Esophagus (tissue), 2 donors: ENCODE data around the gene SLC22A31. TPM values are rescaled to one million over a fixed set of nuclear protein-coding genes. Genes with fewer than 3 reads are reported as not detected.

ENCODE experiments used
- H3K27ac ChIP-seq, 2 donors: one replicate each; pipeline ENCODE4 v1.5.1; 2013; ENCODE audit warnings: low read depth in 2 of 2, mild to moderate bottlenecking in 2 of 2, inconsistent platforms in 1 of 2, low read length in 1 of 2, moderate library complexity in 1 of 2
- H3K27me3 ChIP-seq, 2 donors: one replicate each; pipeline ENCODE4 v1.6.1; 2013; ENCODE audit warnings: low read length in 2 of 2, control low read depth in 1 of 2, mild to moderate bottlenecking in 1 of 2; ENCODE audit not compliant: insufficient read depth in 2 of 2, control insufficient read depth in 1 of 2
- H3K36me3 ChIP-seq, 2 donors: one replicate each; pipeline ENCODE4 v1.6.1; 2013; ENCODE audit warnings: low read length in 1 of 2; ENCODE audit not compliant: control insufficient read depth in 2 of 2, insufficient read depth in 2 of 2
- H3K4me1 ChIP-seq, 2 donors: one replicate each; pipeline ENCODE4 v1.6.1; 2013; ENCODE audit warnings: low read length in 1 of 2; ENCODE audit not compliant: control insufficient read depth in 2 of 2, insufficient read depth in 2 of 2
- H3K4me3 ChIP-seq, 2 donors: one replicate each; pipeline ENCODE4 v1.5.1; 2013; ENCODE audit warnings: low read length in 2 of 2, mild to moderate bottlenecking in 2 of 2, low read depth in 1 of 2, moderate library complexity in 1 of 2
- H3K9me3 ChIP-seq, 2 donors: one replicate each; pipeline ENCODE4 v1.6.1; 2013; ENCODE audit warnings: mild to moderate bottlenecking in 2 of 2, low read depth in 1 of 2, low read length in 1 of 2, moderate library complexity in 1 of 2; ENCODE audit not compliant: control insufficient read depth in 2 of 2, insufficient read depth in 1 of 2
- WGBS, 2 donors: extraction: QIAGEN DNeasy Blood & Tissue Kit; methylation state at CpG; one replicate each; pipeline ENCODE4 v1.1.7; 2013; 5-methylcytosine and 5-hydroxymethylcytosine counted together
- polyA plus RNA-seq, 2 donors: library from polyadenylated mRNA; stranded (reverse); fragments of 200-250 nt; gene quantifications; one replicate each; pipeline ENCODE4 v1.2.3, GENCODE V29; 2013
- donor health status: healthy with polysubstance abuse.
- donor health status: Bipolar disorder and iron deficiency.

SLC22A31 gene
- polyA plus RNA-seq, 2 donors: 0.14 to 0.16 TPM

DNA sequence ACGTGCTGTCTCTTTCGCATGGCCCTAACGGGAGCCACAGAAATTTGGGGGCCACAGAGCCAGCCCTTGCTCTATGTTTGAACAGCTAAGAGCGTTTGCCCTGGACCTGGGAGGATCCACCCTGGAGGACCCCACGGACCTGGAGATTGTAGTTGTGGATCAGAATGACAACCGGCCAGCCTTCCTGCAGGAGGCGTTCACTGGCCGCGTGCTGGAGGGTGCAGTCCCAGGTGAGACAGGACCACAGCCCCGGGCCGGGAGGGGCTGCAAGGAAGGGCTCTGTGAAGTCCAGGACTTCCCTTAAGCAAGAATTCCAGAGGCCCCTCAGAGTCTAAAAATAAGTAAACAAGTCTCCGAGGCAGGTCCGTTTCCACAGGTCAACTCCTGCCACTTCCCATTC lies 16.9 kb downstream of the SLC22A31 start:
- WGBS, 2 donors: 35 to 36% methylated on average over 13 of the region's 13 CpGs
- Histone ChIP-seq H3K9me3 (no peaks in the 10 kb centered on the region), H3K4me1 (peaks cover 0 to 2% of the 10 kb centered on the region in 2 donors), H3K27ac (no peak overlapping the region), H3K36me3 (no peaks in the 10 kb centered on the region), H3K4me3 (no peak overlapping the region), H3K27me3 (no peaks in the 10 kb centered on the region)

DNA sequence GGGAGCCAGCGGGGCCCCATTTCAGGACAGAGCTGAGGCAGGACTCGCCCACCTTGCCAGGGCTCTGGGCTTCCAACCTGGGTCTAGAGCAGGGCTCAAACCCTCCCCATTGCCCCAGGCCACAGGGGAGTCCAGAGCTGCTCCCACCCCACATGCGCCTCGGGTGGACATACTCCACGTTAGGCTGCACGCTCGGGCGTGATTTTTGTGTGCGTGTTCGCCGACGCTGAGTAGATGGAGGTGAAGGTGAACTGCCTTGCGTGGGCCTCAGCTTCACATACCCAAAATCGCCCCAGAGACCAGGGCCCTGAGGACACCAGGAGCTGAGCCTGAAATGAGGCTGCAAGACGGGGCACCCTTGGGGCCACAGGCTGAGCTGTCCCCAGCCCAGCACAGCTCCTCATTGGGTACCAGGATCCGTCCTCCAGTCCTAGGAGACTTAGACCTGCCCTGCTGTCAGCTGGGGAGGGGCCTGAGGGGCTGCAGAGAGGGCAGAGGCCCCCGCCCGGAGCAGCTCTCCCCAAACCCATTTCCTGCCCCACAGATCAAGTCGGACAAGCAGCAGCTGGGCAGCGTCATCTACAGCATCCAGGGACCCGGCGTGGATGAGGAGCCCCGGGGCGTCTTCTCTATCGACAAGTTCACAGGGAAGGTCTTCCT lies 20.6 kb downstream of the SLC22A31 start:
- Histone ChIP-seq H3K4me1 (peaks cover 0 to 2% of the 10 kb centered on the region in 2 donors), H3K27me3 (no peaks in the 10 kb centered on the region), H3K4me3 (no peak overlapping the region), H3K9me3 (no peaks in the 10 kb centered on the region), H3K36me3 (no peaks in the 10 kb centered on the region), H3K27ac (no peak overlapping the region)
- WGBS, 2 donors: 75 to 85% methylated on average over 25 of the region's 25 CpGs

DNA sequence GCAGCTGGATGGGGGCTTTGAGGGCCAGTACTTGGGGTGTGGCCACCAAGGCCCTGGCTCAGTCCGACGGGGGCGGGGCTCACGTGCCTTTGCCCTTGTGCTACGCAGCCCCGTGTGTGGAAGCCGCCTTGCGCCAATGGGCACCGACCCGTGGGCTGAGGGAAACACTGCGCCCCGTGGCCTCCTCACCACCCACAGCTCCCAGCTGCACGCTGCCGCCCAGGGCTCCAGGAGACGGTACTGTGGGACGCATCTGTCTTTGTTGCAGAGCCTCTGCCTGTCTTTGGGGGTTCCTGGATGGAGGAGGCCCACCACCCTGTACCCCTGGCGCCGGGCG lies 21.2 kb downstream of the SLC22A31 start:
- 77 to 83% methylated on average over 19 of the region's 19 CpGs for WGBS, 2 donors
- Histone ChIP-seq H3K36me3 (no peaks in the 10 kb centered on the region), H3K4me1 (peaks cover 0 to 2% of the 10 kb centered on the region in 2 donors), H3K9me3 (no peaks in the 10 kb centered on the region), H3K4me3 (no peak overlapping the region), H3K27me3 (no peaks in the 10 kb centered on the region), H3K27ac (no peak overlapping the region)

DNA sequence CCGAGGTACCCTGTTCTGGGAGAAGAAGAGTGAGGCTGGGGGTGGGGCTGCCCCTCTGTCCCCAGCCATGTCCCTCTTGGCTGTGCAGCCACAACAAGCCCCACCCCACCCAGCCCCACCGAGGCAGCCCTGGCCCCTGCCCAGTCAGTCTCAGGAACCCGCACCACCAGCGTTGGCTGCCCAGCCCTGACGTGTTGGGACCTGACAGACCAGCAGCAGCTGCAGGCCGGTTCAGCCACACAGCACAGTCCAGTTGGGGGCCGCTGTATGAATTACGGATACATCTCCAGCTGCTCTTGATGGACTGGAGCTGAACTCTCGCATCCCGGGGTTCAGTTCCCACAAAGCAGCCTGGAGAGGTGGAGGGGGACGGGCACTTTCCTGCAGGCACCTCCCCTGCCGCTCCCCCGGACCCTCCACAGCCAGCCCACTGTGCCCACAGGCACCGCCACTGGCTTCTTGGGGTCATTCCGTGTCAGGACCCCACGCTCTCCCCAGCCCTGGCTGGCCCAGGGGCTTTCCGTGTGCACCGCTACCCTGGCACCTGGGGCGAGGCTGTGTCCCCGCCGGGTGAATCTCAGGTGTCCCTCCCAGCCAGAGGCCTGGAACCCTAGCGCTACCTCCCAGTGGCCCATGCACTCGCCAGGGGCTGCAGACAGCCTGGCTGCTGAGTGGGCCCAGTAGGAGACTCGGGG lies 21.7 kb downstream of the SLC22A31 start:
- no peak overlapping the region for H3K27ac ChIP-seq
- 66% methylated on average over 24 of the region's 24 CpGs for WGBS, 2 donors
- H3K9me3 ChIP-seq: no peaks in the 10 kb centered on the region
- no peaks in the 10 kb centered on the region for H3K36me3 ChIP-seq
- peaks cover 0 to 2% of the 10 kb centered on the region in 2 donors for H3K4me1 ChIP-seq
- no peaks in the 10 kb centered on the region for H3K27me3 ChIP-seq
- no peak overlapping the region for H3K4me3 ChIP-seq

DNA sequence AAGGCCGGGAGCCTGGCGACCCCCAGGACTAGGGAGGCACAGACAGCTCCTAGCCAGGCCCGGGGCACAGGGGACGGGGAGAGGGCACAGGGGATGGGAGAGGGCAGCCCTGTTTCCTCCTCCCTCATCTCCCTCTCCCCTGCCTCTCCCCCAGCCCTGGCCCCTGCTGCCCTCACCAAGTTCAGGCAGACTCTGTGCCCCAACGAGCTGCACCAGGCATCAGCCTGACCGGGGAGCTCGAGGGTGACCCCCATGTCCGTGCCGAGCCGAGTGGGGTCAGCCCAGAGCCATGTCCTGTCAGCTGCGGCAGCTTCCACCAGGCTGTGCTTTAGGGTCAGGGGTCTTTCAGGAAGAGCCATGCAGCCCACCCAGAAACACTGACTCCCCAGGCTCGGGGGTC lies 22.8 kb downstream of the SLC22A31 start:
- no peaks in the 10 kb centered on the region for H3K4me1 ChIP-seq
- 69 to 73% methylated on average over 12 of the region's 12 CpGs for WGBS, 2 donors
- H3K9me3 ChIP-seq: no peaks in the 10 kb centered on the region
- no peak overlapping the region for H3K4me3 ChIP-seq
- H3K27me3 ChIP-seq: no peaks in the 10 kb centered on the region
- no peaks in the 10 kb centered on the region for H3K36me3 ChIP-seq
- H3K27ac ChIP-seq: no peak overlapping the region

DNA sequence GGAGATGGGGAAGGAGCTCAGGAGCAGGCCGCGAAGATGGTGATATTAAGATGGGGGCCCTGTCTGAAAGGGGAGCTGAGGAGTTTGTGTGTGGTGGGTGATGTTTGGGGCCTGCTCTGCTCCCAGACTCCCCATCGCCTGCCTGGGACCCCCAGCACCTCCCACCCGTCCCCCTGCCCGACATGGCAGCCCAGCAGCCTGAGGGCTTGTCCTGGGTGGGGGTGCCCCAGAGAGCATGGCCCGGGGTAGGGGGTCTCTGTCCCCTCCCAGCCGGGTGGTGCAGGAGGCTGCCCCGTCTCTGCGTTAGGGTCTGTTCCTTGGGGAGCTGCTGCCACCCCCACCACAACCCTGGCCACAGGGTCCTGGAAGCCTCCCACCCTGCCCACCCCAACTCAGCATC lies 23.6 kb downstream of the SLC22A31 start:
- Histone ChIP-seq H3K4me3 (no peak overlapping the region), H3K27ac (no peak overlapping the region), H3K27me3 (no peaks in the 10 kb centered on the region), H3K4me1 (peaks cover under 1 to 1% of the 10 kb centered on the region in 2 donors), H3K9me3 (no peaks in the 10 kb centered on the region), H3K36me3 (no peaks in the 10 kb centered on the region)
- 84 to 87% methylated on average over 9 of the region's 9 CpGs for WGBS, 2 donors

DNA sequence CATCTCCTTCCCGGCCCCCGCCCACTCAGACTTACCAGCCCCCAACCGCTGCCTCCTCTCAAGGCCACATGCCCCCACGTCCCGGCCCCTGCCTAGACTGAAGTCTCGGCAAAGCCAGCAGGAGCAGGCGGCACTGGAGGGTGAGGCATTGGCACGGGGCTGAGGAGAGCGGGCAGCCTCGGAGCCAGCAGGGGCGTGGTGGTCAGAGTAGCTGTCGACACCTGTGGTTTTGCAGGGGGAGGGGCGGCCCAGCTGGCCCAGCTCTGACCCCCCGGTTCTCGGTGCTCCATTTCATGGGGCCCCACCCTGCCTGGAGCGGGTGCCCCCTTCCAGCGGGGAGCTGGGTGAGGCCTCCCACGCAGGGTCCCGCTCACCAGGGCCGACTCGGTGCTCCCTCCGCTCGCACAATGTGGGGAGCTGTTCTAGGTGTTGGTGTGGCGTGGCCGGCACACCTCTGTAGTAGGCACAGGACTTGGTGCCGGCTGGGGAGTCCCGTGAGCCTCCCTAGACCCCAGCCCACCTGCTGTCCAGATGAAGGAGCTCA lies 24.1 kb downstream of the SLC22A31 start:
- Histone ChIP-seq H3K36me3 (no peaks in the 10 kb centered on the region), H3K27ac (no peak overlapping the region), H3K9me3 (no peaks in the 10 kb centered on the region), H3K4me1 (peaks cover 2% of the 10 kb centered on the region in 2 donors), H3K4me3 (no peak overlapping the region), H3K27me3 (no peaks in the 10 kb centered on the region)
- 70 to 75% methylated on average over 25 to 27 of the region's 27 CpGs for WGBS, 2 donors

DNA sequence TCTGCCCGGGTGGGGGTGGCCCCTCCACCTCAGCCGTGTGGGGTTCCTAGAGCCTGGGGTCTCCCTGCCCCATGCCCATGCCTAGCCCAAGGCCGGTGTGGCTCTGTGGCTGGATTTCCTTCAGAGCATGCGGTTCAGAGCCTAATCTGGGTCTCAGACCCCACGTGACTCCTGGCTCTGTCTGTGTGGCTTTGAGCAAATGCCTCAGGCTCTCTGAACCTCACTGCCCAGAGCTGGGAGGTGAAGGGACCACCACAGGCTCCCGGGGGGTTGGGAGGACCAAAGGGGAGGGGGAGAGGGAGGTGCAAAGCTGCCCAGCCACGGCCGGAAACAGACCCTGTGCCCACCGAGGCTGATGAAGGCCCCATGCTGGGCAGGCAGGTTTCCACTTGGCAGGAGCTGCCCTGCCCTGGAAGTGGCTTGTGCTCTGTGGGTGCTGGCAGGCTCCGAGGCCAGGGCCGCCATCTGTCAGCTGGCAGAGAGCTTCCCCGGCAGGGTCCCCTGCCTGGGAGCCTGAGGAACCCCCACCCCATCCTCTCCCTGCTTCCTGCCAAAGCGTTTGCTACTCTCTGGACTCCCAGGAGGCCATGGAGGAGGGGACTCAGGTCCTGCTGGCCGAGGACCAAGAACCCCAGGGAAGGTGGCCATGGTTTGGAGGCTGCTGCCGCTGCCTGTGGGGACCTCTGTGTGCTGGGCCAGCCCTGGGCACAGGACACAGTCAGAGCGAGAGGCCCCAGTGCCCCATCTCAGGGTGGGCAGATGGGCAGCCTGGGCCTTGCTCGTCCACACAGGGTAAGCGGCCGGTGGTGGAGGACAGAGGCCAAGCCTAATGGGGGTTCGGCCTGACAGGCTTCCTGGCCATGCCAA lies 24.8 kb downstream of the SLC22A31 start:
- Histone ChIP-seq H3K4me3 (no peak overlapping the region), H3K27ac (no peak overlapping the region), H3K27me3 (no peaks in the 10 kb centered on the region), H3K36me3 (no peaks in the 10 kb centered on the region), H3K9me3 (no peaks in the 10 kb centered on the region), H3K4me1 (peaks cover 5 to 8% of the 10 kb centered on the region in 2 donors)
- 48 to 52% methylated on average over 20 of the region's 20 CpGs for WGBS, 2 donors

DNA sequence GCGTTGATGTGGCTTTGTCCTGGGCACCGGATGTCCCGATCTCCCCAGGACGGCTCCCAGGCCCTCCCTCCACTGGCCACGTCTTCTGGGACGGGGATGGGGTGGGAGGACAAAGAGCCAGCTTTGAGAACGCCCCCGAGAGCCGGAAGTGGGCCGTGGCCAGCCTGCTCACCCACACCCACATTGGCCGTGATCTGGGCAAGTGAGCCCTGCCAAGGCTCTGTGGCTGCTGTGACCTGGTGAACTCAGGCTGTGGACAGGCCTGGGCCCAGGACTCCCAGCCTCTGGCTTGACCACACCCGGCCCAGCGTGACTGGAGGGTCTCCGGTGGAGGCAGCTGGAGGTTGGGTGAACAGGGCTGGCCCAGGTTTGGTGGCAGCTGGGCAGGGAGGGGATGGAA lies 25.5 kb downstream of the SLC22A31 start:
- WGBS, 2 donors: 69 to 72% methylated on average over 14 of the region's 14 CpGs
- Histone ChIP-seq H3K27me3 (no peaks in the 10 kb centered on the region), H3K4me3 (no peak overlapping the region)

More for the DNA sequence above, 25.5 kb downstream of the SLC22A31 start:
- Histone ChIP-seq H3K27ac (no peak overlapping the region), H3K9me3 (no peaks in the 10 kb centered on the region), H3K36me3 (no peaks in the 10 kb centered on the region), H3K4me1 (peaks cover 5 to 9% of the 10 kb centered on the region in 2 donors)
